ENCODE measurements around the gene BCL11B. TPM values are rescaled to one million over a fixed set of nuclear protein-coding genes. Genes with fewer than 3 reads are reported as not detected.

Gene BCL11B
- total RNA-seq, 1 donor from 2014 or later, result 0.43 TPM

DNA sequence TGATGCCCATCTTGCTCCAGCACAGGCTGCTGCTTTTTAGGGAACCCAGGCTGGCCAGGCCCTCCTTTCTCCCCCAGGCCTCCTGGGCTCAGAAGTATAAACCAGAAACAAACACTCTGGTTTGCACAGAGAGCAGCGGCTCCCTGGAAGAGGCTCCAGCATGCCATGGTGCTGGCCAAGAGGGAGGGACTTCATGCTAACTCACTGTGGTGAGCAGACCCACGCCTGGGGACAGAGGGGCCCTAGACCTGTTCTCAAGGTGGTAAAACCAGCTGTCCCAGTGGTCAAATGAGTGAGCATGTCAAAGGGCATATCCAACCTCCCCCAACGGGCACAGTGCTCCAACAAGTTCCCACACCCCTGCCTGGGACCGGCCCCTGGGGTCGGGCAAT is 15.5 kb downstream of the BCL11B start:
- no peak for ATAC-seq

DNA sequence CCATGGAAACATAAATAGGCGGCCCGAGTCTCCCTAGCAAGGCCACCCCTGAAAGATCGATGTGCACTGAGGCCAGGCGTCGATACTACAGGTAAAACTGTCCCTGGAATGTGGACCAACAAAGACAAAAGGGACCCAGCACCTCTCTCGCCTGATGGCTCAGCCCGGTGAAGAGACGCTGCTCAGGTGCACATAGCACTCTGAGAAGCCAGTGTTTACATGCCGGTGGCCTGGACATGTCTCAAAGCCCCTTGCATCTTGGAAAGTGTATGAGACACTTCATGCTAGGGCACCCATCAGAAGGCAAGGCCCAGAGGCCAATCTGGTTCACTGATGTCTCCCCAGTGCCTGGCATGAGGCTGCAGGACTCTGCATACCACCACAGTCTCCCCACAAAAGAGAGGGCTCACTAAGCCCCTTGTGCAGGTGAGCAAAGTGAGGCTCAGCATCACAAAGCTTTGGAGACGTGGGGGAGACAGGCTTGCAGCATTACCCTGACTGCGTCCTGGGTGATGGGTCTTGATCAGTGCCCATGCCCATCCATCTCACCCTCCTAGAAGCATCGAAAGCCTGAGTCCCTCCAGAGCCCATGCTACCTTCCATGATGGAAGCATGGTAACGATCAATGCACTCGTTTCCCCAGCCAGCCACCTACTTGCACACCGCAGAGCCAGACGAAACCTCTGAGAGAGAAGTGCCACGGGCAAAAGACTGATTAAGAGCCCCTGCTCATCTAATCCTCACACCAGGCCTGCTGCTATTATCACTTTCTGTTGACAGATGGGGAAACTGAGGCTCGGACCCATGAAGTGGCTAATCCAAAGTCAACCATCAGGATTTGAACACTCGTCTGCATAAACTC is 16.1 kb downstream of the BCL11B start:
- ATAC-seq, result no peak
- DNase-seq (ENCODE audit: low spot score), result no peak

More for the DNA sequence above, 15.5 kb downstream of the BCL11B start:
- DNase-seq (ENCODE audit: low spot score), result no peak

DNA sequence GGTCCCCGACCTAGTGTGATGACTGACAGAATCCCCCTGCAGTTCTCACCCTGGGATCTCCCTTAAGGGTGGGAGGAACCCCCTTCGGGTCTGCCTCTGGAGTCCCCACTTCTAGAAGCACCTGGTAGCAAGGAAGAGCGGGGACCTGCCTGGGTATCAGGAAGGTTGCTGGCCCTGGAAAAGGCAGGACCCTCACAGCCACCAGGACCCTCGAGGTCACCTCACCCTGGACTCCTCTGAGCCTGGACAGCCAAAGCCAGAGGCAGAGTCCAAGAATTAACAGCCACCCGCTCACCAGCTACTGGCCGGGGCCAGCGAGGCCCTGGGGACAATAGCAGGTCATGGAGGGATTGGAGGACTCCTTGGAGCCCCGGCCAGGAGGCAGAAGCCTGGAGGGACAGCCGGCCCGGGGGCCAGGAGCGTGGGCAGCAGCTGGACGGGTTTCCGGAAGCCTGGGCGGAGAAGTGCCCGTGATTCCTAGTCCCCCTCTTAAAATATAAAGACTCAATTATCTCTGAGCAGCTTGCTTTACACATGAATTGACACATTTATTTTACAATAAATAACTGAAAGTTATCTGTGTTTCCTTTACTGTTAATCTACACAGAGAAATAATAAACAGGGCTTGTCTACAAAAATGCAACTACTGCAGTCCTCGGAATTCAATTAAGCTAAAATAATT is 17.5 kb downstream of the BCL11B start:
- ATAC-seq (no peak), DNase-seq (ENCODE audit: low spot score) (no peak)

DNA sequence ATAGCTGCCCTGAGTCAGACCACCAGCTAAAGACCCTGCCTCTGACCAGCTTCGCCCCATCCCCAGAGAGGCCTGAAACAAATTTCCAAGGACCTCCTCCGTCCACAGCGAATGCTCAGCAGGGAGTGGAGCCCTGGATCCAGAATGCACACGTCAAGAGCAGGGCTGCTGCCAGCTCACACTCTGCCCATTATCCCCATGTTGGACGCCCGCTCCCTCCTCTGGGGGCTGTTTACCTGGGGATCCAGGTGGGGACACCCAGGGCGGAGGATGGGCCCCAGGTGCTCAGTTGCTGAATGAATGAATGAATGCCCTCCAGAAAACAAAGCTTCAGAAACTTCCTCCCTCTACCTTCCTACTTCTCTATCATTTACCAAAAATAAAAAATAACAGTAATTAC is 18.1 kb downstream of the BCL11B start:
- no peak for DNase-seq (ENCODE audit: low spot score)
- no peak for ATAC-seq

DNA sequence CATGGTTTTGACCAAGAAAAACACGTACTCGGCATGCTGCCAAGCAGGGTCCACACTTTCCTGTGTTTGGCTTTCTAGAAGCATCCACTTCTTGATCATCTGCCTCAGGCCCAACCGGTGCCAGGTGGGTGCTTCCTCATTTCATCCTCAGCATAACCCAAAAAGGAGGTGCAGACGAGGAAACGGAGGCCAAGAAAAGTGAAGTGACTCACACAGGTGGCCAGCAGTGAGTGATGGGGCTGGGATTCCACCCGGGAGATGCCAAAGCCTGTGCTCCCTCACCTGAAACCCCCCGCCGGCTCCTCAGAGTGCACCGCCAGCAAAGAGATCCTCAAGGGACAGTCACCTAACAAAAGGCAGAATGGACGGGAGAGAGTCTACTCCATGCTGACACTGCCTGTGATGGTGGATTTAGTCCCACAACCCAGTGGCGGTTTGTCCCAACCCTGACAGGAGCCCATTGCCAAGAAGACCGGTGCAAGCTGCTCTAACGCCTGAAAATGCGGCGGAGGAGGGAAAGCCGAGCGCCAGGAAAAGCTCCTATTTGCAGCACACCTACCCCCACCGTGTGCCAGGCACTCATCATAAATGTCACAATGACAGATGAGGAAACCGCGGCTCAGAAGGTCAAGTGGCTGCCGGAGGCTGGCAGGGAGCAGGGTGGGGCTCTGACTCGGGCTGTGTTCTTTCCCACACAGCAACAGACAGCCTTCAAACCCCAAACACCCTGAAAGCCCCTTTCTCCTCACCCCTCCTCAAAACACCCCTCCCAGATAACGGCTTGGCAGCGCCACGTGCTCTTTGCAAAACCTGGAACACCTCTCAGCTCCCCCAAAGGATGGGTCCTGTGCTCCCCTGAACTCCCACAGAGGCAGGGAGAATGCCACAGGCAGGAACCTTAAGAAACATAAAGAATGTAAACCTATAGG is 18.8 kb downstream of the BCL11B start:
- DNase-seq (ENCODE audit: low spot score), result no peak
- ATAC-seq, result no peak

DNA sequence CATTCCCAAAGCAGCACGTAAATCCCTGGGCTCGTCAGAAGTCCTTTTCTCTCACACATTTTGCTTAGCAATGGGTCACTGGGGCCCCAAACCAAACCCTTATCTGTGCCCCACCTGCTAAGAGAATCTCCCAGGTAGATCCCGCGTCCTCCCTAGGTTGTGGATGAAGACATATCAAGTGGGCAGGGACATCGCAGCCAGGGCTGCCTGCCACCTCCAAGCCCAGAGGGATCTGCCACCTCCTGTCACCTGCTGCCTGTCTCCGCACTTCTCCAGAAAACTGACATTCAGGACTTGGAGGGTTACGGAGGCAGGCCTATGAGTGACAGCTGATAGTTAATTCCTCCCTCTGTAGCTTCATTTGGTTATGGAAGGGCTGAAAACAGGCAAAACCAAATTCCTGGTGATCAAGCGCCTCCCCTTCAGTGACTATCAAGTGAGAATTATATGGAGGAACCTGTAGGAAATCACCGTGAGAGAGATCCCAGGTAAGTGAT is 19.5 kb downstream of the BCL11B start:
- ATAC-seq (no peak), DNase-seq (ENCODE audit: low spot score) (no peak)

DNA sequence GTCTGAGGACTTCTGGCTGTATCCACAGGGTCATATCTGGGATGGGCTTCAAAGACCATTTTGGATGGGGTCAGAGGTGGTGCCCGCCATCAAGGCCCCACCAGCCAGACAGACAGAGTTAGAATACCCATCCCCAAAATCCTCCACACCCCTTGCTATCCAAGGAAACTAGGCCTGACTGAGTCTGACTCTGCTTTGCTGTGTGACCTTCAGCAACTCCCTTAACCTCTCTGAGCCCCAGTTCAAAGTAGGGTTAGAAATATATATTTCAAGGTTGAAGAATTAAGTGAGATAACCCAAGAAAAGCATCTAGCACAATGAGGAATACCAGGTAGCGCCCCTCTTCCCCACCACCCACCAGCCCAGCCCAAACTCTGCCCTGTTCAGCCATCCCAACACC is 20.3 kb downstream of the BCL11B start:
- ATAC-seq, result no peak
- no peak for DNase-seq (ENCODE audit: low spot score)

DNA sequence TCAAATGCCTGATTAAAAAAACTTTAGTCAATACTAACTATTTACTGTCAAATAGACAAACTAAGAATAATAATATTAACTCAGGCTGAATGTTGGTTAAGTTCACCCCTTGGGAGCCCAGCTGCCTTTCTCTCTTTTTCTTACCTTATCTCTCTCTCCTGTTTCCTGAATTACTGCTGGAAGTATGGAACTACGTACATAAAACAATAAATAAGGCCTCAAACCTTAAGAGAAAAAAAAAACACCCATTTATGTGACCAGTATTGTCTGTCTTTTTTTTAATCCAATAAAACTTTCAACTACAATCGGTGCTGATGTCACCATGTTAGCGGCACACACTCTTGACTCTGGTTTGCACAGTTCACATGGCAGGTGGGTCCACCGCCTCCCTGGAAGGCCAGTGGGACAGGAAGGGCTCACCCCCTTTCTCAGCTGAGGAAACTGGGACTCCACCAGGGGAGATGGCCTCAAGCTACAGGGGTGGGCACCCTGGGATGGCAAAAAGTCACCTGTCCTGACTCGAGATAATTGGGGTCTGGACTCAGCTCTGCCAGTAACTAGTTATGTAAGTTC is 21.3 kb downstream of the BCL11B start:
- DNase-seq (ENCODE audit: low spot score) (no peak), ATAC-seq (no peak)

DNA sequence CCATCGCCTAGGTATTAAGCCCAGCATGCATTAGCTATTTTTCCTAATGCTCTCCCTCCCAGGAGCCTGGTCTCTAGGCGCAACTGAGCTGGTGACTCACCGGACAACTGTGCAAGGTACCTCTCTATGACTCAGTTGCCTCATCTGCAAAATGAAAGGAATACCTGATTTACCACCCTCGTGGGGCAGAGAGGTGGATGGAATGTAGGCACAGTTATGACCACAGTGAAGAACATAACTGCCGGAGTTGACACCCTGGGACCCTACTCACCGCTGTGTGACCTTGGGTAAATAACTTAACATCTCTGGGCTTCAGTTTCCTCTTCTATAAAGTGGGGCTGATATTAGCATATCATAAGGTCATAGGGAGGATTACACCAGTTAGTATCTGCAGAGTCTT is 22.6 kb downstream of the BCL11B start:
- no peak for ATAC-seq

DNA sequence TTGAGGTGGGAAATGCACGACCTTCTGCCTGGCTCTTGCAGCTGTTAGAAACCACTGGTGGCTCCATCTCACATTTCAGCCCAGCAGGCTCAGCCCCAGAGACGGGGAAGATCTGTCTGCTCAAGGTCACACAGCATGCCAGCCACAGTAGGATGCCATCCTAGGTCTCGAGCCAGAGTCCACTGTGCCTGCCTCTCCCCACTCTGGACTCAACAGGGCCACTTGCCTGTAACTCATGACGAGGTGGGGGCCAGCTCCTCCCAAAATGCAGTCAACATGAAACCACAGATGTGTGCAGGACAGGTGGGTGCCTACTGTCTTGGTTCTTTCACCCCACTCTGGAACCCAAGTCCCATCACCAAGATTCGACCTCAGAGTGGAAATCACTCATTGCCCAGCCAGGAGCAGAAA is 23.2 kb downstream of the BCL11B start:
- ATAC-seq, result no peak
- DNase-seq (ENCODE audit: low spot score), result no peak

More for the DNA sequence above, 22.6 kb downstream of the BCL11B start:
- DNase-seq (ENCODE audit: low spot score), result no peak

DNA sequence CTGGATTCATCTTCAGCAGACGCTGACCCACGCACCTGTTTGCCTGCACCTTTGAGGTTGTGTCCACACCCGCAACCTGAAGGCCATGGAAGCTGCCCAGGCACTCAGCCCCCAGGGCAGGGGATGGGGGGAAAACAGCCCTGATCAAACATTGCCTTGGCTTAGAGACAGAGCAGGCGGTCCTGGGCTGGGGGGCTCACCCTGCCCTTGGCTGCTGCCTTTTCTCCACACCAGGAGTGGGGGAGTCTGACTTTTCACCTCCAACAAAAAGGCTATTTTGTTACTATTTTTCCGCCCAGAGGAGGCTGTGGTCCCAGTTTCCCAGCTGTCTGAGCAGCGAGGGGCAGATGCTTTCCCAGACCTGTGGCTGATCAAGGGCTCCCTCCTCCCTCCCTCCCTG is 24.2 kb downstream of the BCL11B start:
- DNase-seq (ENCODE audit: low spot score), result no peak
- ATAC-seq, result no peak

DNA sequence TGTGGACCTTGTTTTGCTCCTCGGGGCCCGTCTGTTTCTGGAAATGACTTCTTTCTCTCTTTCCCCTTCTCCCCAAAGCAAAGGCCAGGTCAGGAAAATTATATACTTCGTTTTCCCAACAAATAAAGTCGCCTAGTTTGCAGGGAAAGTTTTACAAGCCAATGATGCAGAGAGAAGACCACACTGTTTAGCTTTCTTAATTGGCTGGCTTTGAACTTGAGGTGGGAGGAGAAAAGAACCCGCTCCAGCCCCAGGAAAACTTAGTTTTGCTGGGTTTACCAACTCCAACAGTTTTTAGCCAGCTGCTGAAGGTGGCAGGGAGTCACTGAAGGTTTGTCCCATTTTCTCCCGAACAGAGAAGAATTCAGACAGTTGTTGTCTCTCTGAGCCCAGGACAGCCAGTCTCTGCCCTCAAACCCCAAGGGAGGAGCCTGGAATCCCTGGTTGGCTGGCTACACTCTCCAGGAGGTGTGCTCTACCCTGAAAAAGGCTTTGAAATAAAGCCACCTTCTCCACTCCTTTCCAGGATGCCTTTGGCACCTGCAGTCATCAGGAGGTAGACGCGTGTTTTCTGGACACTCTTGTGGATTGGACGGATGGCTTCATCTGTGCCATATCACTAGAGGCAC is 24.8 kb downstream of the BCL11B start:
- ATAC-seq (no peak), DNase-seq (ENCODE audit: low spot score) (no peak)

DNA sequence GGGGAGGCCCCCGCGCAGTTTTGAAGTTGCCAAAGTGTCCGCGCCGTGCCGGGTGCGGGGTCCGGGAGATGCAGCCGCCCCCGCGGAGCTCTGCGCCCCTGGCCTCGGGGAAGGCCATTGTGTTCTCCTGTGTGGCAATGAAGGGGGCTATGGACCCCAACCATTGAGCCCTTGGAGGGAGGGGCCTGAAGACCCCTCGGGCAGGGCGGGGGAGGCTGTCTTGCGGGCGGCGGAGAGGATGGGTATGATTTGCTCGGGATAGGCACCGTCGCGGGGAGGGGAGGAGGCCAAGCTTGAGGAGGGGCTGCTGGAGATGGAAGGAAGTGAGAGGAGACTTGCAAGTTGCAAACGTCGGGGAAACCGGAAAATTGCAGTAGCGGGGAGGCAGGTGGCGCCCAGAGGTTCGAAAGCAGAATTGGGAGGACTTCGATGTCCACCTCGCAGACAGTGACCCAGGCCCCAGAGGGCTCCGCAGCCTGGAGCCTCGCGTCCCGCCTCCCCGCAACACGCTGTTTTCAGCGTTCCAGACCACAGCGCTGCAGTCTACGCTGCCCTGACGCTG is 25.4 kb downstream of the BCL11B start:
- no peak for DNase-seq (ENCODE audit: low spot score)

DNA sequence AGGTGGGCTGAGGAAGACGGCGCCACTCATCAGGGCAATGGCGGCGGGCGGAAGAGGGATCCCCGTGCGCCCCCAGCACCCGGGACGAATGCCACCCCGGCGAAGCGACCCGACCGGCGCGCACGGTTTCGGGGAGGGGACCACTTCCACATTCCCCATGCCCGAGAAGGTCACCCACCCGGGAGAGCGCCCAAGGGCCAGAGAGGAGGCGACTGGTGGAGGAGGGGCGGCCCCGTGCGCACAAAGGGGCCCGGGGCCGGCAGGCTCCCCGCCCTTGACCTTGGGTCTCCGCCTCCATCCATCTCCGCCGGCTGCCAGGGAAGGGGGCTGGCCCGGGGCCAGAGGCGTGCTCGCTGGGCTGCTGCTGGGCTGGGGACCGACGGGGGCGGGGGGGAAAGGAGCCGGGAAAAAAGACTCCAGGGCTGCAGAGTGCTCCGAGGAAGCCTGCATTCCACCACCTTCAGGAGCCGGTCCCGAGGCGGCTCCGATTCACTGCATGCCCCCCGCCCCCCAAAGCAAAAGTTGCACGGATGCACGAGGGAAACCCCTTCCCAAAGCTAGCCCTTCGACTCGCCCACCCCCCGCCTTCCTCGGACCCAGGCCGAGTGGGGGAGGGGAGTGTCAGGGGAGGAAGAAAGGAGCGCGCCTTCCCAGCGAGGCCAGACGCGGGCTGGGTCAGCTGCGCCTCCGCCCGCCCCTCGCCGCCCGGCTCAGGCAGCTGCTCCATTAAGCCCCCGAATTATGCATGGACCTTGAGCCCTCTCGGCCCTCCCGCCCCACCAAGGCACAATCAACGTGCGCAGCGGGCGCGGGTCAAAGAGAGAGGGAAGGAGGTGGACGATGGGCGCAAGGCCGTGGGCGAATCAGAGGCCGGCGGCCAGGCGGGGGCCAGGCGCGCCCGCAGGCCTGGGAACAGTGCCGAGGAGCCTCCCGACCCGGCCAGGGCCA is 26.2 kb downstream of the BCL11B start:
- no peak for ATAC-seq
- no peak for DNase-seq (ENCODE audit: low spot score)

More for the DNA sequence above, 25.4 kb downstream of the BCL11B start:
- no peak for ATAC-seq

DNA sequence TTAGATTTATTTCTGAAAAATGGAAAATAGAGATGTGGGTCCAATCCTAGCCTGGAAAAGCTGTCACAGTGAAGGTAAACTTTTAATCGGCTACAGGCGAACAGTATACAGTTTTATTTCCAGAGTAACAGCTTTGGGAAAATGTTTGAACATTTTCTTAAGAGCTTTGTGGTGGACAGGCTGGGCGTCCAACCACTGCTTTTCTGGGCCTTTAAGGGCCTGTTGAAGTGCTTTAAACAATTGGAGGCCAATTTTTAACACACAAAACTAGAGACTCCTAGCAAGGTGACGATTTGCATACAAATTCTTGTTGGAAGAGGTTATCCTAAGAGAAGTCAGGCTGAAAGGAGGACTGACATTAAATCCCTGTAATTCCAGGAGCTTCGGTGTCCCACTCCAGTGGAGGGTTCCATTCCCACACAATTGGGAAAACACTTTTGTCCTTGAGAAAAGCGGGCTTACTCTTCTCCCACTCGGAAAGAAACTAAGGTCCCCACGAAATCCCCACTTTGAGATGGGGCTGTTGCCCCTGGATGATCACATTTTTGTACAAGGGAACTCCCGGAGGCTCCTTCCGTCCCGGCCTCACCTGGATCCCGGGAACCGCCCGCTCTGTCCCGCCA is 26.9 kb downstream of the BCL11B start:
- ATAC-seq, result no peak
- no peak for DNase-seq (ENCODE audit: low spot score)

DNA sequence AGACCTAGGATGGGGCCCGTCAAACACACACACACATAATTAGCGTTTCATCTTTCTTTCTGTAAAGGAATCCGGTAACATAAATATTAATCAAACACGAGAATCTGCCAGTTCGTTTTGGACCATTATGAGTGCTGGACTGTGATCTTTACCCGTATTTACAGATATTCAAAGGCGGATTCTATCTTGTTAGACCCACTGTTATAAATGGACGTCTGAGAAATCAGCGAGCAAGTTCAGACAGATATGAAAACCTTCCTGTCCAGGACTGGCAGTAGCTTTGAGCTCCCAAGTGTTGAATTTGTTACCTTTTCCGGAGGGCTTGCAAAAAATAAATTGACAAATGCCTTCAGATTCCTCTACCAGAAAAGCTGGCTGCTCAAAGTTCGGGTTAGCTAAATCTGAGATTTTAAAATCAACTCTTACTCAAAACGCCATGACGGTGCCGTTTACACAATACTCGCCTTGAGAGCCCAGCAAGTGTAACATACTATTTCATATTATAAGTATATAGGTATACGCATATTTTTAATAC is 27.6 kb downstream of the BCL11B start:
- DNase-seq (ENCODE audit: low spot score) (no peak), ATAC-seq (no peak)

DNA sequence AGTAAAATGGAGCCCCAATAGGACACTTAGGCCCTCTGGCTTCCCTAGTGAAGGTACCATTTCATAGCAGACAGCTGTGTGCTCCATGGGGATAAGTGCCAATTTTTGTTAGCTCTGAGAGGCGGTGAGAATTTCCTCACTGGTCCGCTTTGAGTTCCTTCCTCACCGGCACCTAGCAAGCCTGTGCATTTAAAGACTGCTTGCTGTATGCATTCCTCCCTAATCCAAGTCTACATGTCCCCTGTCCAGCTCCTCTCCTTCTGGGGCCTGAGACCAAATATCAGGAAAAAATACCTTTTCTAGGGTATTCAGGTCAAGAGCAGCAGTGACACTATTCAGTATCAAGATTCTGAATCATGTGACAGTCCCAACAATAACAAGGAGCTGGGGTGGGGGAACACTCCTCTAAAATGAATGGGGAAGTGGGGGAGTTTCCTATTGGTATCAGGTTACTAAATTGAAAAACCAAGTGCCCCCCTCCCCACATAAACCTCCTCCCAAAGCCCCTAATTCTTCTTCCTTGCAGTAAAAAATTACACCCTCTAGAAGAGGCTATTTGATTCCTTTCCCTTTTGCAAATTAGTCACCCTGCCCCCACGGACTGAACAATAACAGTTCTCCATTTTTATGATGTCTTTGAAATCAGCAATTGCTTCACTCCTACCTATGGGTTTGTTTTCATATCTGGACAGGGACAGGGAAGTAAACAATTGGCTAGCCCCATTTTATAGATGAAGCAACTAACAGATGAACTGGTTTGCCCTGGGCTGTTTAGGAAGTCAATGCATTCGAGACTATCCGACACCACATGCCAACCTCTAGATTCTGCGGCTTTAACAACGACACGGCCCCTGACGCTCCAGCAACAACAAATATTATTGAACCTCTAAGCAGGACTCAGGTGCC is 28.9 kb downstream of the BCL11B start:
- ATAC-seq, result no peak

More for the DNA sequence above, 28.9 kb downstream of the BCL11B start:
- no peak for DNase-seq (ENCODE audit: low spot score)

All from left lobe of liver (tissue), 2 donors.